ENCODE results near the gene RHOBTB3.

DNA sequence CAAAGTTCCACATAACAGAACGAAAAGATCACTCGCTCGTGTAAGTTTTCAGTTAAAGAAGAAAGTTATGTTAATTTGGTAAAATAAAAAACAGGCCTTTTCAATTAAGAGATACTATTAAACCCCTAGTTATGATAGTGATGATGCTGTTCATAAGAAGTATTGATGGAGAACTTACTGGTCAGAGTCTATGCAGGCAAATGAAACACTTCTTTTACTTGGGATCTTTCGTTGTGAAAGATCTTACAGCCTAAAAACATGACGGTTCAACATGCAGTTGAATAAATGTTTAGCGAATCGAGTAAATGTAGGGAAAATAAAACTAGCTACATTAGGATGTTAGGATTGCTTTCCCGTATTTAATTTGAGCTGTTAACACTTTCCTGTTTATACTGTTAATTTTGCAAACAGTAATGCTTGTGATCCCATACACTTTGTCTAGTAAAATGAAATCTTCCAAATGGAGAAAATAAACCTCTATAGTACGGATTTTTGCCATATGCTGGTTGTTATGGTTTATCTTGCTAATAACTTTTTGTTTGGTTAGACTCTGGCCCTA lies 2.0 kb downstream of the RHOBTB3 start:
- TF ChIP-seq POLR2A (IDR thresholded peaks at IDR 0.05): no peak
- TF ChIP-seq, protein P1, sequence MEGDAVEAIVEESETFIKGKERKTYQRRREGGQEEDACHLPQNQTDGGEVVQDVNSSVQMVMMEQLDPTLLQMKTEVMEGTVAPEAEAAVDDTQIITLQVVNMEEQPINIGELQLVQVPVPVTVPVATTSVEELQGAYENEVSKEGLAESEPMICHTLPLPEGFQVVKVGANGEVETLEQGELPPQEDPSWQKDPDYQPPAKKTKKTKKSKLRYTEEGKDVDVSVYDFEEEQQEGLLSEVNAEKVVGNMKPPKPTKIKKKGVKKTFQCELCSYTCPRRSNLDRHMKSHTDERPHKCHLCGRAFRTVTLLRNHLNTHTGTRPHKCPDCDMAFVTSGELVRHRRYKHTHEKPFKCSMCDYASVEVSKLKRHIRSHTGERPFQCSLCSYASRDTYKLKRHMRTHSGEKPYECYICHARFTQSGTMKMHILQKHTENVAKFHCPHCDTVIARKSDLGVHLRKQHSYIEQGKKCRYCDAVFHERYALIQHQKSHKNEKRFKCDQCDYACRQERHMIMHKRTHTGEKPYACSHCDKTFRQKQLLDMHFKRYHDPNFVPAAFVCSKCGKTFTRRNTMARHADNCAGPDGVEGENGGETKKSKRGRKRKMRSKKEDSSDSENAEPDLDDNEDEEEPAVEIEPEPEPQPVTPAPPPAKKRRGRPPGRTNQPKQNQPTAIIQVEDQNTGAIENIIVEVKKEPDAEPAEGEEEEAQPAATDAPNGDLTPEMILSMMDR (IDR thresholded peaks at IDR 0.05): no peak
